Spinal cord (tissue), 10 donors: ENCODE results near the gene SLC6A19. TPM values are rescaled to one million over a fixed set of nuclear protein-coding genes. Genes with fewer than 3 reads are reported as not detected.
A peak's percentile ranks its signal among the peaks of the same experiment; 100 is the strongest.

Experiments
- DNase-seq, 6 donors: peaks; one replicate each; pipeline versions ENCODE4 v3.0.0 to v3.0.0-alpha.2; 2013 to 2015; ENCODE audit warnings: low spot score in 6 of 6, low read depth in 4 of 6
- H3K27ac ChIP-seq: one replicate; pipeline ENCODE4 v1.5.1; 2013; ENCODE audit warnings: low read depth, low read length, control low read depth
- H3K27me3 ChIP-seq: one replicate; pipeline ENCODE4 v1.6.1; 2013; ENCODE audit warnings: low read length; ENCODE audit not compliant: control insufficient read depth, insufficient read depth
- H3K36me3 ChIP-seq: one replicate; pipeline ENCODE4 v1.6.1; 2013; ENCODE audit warnings: low read length; ENCODE audit not compliant: control insufficient read depth, insufficient read depth
- H3K4me1 ChIP-seq: one replicate; pipeline ENCODE4 v1.6.1; 2013; ENCODE audit warnings: low read length; ENCODE audit not compliant: control insufficient read depth, insufficient read depth
- H3K4me3 ChIP-seq: one replicate; pipeline ENCODE4 v1.5.1; 2013; ENCODE audit warnings: low read depth, low read length, control low read depth
- H3K9me3 ChIP-seq: one replicate; pipeline ENCODE4 v1.6.1; 2013; ENCODE audit warnings: low read length; ENCODE audit not compliant: control insufficient read depth, insufficient read depth
- WGBS: methylation state at CpG from one replicate; pipeline ENCODE4 v1.1.5; 2013; ENCODE audit warnings: missing lambda C conversion rate; ENCODE audit not compliant: insufficient coverage; 5-methylcytosine and 5-hydroxymethylcytosine counted together
- polyA plus RNA-seq, 2 donors: library from polyadenylated mRNA; unstranded; fragments of 120-200 nt; gene quantifications; one replicate each; pipeline ENCODE4 v1.2.1, GENCODE V29; 2013; ENCODE audit not compliant: insufficient read length in 2 of 2
- total RNA-seq, 2 donors: library from RNA; depleted of rRNA in 1 of 2; stranded (reverse); fragments of 120-200 nt in 1 of 2; fragments of >200 nt in 1 of 2; gene quantifications; one replicate each; pipeline versions ENCODE4 v1.2.3 to v1.2.4, GENCODE V29; 2013 to 2014
- donor health status: healthy.

The SLC6A19 gene
- total and polyA plus RNA-seq, 4 donors = 0.06 to 0.39 (median 0.16) TPM

DNA sequence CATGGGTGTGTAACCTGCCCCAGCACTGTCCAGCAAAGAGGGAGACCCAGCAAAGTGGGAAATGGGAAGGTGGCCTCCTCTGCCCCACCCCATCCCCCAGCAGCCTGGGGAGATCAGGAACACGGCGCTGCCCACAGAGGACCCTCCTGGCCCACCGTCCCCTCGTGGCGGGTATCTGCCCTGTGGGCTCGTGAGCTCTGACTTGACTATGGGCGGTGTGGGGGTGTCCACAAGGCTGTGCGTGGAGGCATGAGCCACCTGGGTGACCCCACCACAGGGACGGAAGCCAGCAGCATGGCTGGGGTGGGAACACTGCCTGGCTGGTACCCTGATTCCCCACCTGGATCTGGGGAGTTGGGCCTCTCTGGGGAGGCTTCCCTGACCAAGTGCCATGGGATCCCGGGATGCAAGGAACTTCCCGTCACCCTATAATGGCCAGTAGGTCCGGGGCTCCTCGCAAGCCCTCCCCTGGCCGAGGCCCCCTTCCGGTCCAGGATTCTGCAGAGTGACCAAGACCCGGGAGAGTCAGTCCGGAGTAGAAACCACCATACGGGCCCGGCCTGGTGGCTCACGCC is 29.3 kb upstream of the SLC6A19 start:
- Histone ChIP-seq H3K36me3 (no peaks in the 10 kb centered on the region), H3K4me3 (no peak overlapping the region), H3K4me1 (peaks cover 7% of the 10 kb centered on the region), H3K27me3 (no peaks in the 10 kb centered on the region), H3K9me3 (no peaks in the 10 kb centered on the region), H3K27ac (no peak overlapping the region)
- 95% methylated on average over 20 of the region's 20 CpGs for WGBS
- no peak for DNase-seq

DNA sequence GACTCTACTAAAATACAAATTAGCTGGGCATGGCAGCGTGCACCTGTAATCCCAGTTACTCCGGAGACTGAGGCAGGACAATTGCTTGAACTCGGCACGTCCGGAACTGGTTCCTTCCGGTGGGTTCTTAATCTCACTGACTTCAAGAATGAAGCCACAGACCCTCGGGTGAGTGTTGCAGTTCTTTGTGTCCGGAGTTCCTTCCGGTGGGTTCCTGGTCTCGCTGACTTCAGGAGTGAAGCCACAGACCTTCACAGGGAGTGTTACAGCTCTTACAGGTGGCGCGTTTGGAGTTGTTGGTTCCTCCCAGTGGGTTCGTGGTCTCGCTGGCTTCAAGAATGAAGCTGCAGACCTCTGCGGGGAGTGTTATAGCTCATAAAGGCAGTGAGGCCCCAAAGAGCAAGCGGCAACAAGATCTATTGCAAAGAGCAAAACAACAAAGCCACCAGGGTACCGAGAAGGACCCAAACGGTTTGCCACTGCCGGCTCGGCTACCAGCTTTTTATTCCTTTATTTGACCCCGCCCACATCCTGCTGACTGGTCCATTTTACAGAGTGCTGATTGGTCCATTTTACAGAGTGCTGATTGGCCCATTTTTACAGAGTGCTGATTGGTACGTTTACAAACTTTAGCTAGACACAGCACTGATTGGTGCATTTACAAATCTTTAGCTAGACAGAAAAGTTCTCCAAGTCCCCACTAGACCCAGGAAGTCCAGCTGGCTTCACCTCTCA is 28.6 kb upstream of the SLC6A19 start:
- 90% methylated on average over 22 of the region's 22 CpGs for WGBS
- DNase-seq = no peak
- no peaks in the 10 kb centered on the region for H3K27me3 ChIP-seq

DNA sequence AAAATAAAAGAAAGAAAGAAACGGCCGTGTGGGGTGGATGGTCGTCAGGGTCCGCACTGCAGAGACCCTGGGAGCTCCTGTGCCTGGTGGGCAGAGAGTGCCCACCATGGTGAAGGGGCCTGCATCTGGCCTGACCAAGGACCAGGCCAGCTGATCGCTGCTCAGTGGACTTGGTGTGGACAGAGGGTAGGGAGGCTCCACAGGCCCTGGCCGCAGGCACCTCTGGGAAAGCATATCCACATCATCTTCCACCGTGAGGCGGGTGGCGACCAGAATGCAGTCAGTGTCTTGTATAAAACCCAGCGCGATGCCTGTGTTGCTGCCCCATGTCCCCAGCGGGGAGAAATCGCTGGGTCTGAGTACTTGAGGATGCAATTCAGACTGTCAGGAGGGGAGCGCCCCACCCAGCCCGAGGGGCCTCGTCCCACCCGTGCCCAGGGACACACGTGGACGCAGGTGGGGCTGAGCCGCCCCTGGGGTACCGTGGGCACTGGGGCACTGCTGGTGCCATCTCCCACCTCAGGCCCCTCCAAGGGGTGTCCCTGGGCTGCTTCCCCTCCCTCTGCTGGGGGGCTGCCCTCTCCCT is 27.8 kb upstream of the SLC6A19 start:
- WGBS = 94% methylated on average over 21 of the region's 21 CpGs
- no peaks in the 10 kb centered on the region for H3K36me3 ChIP-seq
- H3K4me1 ChIP-seq = no peaks in the 10 kb centered on the region
- no peaks in the 10 kb centered on the region for H3K27me3 ChIP-seq
- no peaks in the 10 kb centered on the region for H3K9me3 ChIP-seq
- H3K4me3 ChIP-seq = no peak overlapping the region
- no peak overlapping the region for H3K27ac ChIP-seq
- no peak for DNase-seq

More for the DNA sequence above, 28.6 kb upstream of the SLC6A19 start:
- no peaks in the 10 kb centered on the region for H3K9me3 ChIP-seq
- H3K4me1 ChIP-seq = peaks cover 5% of the 10 kb centered on the region
- no peak overlapping the region for H3K27ac ChIP-seq
- no peaks in the 10 kb centered on the region for H3K36me3 ChIP-seq
- no peak overlapping the region for H3K4me3 ChIP-seq

DNA sequence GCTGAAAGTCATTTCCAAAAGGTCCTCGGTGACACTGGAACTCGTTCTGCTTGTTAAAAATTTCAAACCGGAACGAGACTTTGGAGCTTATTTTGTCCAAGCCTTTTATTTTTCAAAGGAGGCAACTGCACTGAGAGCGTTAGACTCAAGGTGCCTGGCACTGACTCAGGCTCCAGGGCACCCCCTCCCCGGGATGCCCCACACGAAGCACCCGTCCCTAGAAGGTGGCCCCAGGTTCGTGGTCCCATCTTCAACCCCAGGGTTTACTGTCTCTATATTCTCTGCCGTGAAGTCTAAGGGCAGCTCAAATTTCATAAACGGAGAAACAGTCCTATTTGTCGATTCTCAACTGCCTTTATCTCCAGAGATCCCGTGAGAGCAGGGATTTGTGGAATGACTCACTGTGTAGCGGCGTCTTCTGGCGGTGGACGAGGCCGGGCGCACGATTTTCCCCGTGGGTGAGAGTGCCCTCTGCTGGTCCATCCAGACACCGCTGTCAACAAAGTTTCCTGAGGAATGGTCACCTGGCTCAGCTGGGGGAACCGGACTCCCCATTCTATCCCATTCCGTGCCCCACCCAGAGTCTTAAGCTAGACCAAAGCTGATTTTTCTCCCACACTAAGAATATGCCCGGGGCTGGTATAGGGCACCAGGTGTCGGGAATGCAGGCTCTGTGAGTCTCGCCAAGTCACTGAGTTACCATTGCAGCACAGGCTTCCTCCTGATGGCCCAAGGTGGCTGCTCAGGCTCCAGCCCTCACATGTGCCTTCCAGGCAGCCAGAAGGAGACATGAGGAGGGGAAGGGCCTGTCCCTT is 27.1 kb upstream of the SLC6A19 start:
- no peaks in the 10 kb centered on the region for H3K36me3 ChIP-seq
- no peak overlapping the region for H3K27ac ChIP-seq
- H3K4me1 ChIP-seq = no peaks in the 10 kb centered on the region
- no peaks in the 10 kb centered on the region for H3K9me3 ChIP-seq
- H3K4me3 ChIP-seq = no peak overlapping the region
- no peaks in the 10 kb centered on the region for H3K27me3 ChIP-seq
- DNase-seq = peak in 2 of 6 donors; percentile 42 to 57
- WGBS = 43% methylated on average over 25 of the region's 27 CpGs

DNA sequence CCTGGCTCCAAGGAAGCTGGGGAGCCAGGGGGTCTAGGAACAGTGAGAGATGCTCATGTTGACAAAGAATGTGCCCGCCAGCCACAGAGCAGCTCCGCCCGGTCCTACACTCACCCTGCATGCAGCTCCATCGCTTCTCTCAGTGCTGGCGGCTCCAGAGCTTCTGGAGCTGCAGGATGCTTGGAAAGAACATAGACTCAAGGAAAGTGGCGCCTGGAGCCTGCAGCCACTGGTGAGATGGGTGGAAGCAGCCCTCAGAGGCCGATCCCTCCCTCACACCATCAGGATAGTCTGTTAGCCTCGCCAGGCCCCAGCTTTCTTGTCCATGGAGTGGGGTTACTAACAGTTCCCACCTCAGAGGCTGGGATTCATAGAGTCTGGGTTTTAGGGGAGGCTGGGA is 26.4 kb upstream of the SLC6A19 start:
- H3K9me3 ChIP-seq = no peaks in the 10 kb centered on the region
- H3K27ac ChIP-seq = no peak overlapping the region
- H3K4me3 ChIP-seq = no peak overlapping the region
- DNase-seq = no peak
- no peaks in the 10 kb centered on the region for H3K4me1 ChIP-seq
- H3K36me3 ChIP-seq = no peaks in the 10 kb centered on the region
- 96% methylated on average over 5 of the region's 8 CpGs for WGBS
- no peaks in the 10 kb centered on the region for H3K27me3 ChIP-seq

DNA sequence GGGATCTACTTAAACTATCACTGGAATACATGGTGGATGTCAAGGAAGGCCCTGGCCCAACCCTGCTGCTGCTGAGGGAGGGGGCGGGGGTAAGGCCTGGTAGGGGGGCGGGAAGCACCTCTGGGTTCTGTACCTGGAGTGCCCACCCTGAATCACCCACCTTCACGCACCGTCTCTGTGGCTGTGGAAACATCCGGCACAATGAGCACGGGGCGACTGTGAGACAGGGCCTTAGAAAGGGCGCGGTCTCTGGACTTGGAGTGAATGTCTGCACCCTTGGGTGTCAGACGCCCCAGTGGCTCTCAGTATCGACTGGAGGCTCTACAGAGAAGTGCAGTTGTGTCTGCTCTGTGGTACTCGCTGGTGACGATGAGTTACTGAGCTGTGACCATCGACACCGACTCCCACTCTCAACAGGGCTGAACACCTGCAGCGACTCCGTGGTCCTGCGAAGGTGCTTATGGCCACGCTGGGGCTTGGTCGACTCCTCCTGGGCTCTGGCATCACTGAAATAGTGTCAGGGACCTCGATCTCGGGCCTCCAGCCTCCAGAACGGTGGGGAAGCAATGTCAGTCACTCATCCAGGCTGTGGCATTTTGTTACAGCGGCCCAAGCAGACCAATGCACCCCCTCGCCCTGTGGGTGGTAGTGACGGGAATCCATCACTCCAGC is 25.5 kb upstream of the SLC6A19 start:
- peaks cover 3% of the 10 kb centered on the region for H3K4me1 ChIP-seq
- 94% methylated on average over 26 of the region's 26 CpGs for WGBS
- H3K36me3 ChIP-seq = no peaks in the 10 kb centered on the region
- DNase-seq = no peak
- H3K4me3 ChIP-seq = no peak overlapping the region
- no peaks in the 10 kb centered on the region for H3K27me3 ChIP-seq
- H3K27ac ChIP-seq = no peak overlapping the region
- H3K9me3 ChIP-seq = no peaks in the 10 kb centered on the region

DNA sequence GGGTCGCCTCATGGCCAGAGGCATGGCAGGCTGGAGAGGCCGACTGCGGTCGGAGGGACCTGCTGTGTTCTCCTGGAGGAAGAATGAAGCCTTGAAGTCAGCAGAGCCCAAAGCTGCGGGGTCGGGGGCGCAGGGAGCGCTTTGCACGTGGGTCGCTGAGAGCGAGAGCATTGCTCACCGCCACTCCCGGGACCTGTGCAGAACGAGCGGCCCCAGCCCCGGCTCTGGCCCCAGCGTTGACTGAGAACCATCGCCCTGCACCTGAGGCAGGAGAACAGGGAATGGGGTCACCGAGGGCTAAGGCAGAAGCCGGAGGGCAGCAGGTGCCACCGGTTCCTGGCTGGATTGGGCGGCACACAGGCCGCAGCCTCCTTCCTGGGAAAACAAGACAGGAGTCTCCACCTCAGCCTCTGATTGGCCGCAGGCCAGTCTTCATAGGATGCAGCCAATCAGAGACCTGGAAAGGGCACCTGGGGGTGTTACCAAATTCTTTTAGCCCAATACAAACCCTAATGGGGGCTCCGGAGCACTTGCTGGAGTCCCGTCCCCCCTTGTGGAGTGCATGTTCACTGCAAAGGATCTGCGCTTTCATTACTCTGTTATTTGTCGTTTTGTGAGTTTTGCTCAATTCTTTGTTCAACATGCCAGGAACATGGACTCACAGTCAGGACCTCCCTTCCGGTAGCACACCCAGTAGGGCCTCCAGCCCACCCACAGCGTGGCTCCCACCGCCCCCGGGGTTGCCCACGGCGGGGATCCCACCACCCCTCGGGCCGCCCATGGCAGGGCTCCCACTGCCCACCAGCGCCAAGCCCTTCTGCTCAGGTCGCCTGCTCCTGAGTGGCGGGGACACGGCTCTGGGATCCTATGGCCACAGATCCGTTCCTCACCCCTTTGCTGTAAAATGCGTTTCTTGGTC is 24.7 kb upstream of the SLC6A19 start:
- no peak overlapping the region for H3K4me3 ChIP-seq
- peaks cover 11% of the 10 kb centered on the region for H3K4me1 ChIP-seq
- H3K27ac ChIP-seq = no peak overlapping the region
- no peaks in the 10 kb centered on the region for H3K27me3 ChIP-seq
- WGBS = 88% methylated on average over 37 of the region's 42 CpGs
- H3K9me3 ChIP-seq = no peaks in the 10 kb centered on the region
- peak in 1 of 6 donors; percentile 61 for DNase-seq
- H3K36me3 ChIP-seq = no peaks in the 10 kb centered on the region

DNA sequence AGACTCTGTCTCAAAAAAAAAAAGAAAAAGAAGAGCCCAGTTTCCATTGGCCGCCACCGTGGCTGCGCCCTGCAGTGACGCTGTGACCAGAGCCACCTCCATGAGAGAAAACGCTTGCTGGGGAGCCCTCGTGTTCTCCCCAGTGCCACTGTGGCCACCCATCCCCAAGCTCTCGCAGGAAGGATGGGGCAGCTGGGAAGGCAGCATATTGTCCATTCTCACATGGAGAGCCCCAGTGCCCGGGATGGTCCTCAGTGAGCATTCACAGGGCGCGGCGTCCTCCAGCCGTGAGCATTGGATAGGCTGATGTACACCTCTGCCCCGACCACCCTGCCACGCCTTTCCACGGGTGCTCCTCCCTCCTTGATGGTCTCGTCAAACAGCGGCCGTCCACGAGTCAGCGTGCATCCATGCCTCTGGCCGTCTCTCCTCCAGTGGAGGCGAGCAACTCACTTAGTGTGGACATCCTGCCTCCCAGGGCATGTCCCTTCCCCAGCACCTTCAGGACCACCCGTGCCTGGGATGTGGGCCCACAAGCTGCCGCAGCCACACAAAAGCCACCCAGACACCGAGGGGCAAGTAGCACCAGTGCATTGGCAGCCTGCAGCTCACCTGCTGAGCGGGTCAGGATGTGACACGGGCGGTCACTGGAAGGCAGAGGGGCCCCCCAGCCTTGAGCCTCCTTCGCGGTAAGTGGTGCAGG is 23.4 kb upstream of the SLC6A19 start:
- Histone ChIP-seq H3K4me3 (no peak overlapping the region), H3K9me3 (no peaks in the 10 kb centered on the region), H3K36me3 (no peaks in the 10 kb centered on the region), H3K27me3 (no peaks in the 10 kb centered on the region), H3K4me1 (peaks cover 21% of the 10 kb centered on the region), H3K27ac (peak overlapping the region; percentile 15)
- no peak for DNase-seq
- WGBS = 96% methylated on average over 29 of the region's 30 CpGs
